Tibial nerve (tissue), 4 donors: Measurements from ENCODE around the gene AGPAT3.

Experiments
- EP300 ChIP-seq, 2 donors: sonication (generic); formaldehyde crosslinking; IDR thresholded peaks; one replicate each; pipeline ENCODE4 v1.6.1; 2017; ENCODE audit warnings: antibody characterized with exemption in 2 of 2, mild to moderate bottlenecking in 1 of 2
- TF ChIP-seq, protein P1 (sequence below), 5 experiments: fragments of 200-600 bp in 3 of 5; fragments of 450-650 bp in 2 of 5; sonication (generic) in 3 of 5; IDR thresholded peaks; one replicate each; pipeline ENCODE4 v1.5.1; 2016 to 2019; ENCODE audit warnings: antibody characterized with exemption in 5 of 5, mild to moderate bottlenecking in 3 of 5, moderate library complexity in 2 of 5

GRCh38 chr21:43994085-43994484 lies 129.1 kb downstream of the AGPAT3 start:
- TF ChIP-seq, protein P1, sequence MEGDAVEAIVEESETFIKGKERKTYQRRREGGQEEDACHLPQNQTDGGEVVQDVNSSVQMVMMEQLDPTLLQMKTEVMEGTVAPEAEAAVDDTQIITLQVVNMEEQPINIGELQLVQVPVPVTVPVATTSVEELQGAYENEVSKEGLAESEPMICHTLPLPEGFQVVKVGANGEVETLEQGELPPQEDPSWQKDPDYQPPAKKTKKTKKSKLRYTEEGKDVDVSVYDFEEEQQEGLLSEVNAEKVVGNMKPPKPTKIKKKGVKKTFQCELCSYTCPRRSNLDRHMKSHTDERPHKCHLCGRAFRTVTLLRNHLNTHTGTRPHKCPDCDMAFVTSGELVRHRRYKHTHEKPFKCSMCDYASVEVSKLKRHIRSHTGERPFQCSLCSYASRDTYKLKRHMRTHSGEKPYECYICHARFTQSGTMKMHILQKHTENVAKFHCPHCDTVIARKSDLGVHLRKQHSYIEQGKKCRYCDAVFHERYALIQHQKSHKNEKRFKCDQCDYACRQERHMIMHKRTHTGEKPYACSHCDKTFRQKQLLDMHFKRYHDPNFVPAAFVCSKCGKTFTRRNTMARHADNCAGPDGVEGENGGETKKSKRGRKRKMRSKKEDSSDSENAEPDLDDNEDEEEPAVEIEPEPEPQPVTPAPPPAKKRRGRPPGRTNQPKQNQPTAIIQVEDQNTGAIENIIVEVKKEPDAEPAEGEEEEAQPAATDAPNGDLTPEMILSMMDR (IDR thresholded peaks at IDR 0.05), result no peak
- TF ChIP-seq EP300 (IDR thresholded peaks at IDR 0.05), result no peak
